C4-2B (cell line): ENCODE results near the gene FOXN4.

Experiments used
- ZFX ChIP-seq: fragments of 450-650 bp; IDR thresholded peaks from 2 replicates; pipeline ENCODE4 v1.6.1; 2017
- TF ChIP-seq, protein P1 (sequence below): fragments of 450-650 bp; conservative IDR thresholded peaks from 2 replicates; pipeline ENCODE4 v1.5.1; 2017; ENCODE audit warnings: mild to moderate bottlenecking

DNA sequence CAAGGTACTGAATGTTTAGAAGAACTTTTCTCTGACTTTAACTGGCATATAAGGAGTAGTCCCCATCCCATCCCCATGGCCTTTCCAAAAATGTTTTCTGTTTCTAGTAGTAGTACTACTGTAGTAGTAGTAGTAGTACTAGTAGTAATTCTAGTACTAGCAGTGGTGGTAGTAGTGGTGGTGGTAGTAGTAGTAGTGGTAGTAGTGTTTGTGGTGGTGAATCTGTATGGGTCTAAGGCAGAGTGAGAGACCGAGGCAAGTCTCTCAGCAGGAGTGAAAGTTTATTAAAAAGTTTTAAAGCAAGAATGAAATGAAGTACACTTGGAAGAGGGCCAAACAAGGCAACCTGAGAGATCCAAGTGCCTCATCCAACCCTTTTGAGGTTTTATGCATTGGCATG, 58.6 kb downstream of the FOXN4 start:
- TF ChIP-seq, protein P1, sequence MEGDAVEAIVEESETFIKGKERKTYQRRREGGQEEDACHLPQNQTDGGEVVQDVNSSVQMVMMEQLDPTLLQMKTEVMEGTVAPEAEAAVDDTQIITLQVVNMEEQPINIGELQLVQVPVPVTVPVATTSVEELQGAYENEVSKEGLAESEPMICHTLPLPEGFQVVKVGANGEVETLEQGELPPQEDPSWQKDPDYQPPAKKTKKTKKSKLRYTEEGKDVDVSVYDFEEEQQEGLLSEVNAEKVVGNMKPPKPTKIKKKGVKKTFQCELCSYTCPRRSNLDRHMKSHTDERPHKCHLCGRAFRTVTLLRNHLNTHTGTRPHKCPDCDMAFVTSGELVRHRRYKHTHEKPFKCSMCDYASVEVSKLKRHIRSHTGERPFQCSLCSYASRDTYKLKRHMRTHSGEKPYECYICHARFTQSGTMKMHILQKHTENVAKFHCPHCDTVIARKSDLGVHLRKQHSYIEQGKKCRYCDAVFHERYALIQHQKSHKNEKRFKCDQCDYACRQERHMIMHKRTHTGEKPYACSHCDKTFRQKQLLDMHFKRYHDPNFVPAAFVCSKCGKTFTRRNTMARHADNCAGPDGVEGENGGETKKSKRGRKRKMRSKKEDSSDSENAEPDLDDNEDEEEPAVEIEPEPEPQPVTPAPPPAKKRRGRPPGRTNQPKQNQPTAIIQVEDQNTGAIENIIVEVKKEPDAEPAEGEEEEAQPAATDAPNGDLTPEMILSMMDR = no peak
- TF ChIP-seq ZFX = no peak
